T47D (cell line): ENCODE measurements around the gene CST2.
"Not testable (repeated sequence)": the region's sequence is repeated elsewhere in the genome, so short reads cannot be mapped to it uniquely, and the experiment has no call there.

Source experiments
- DNase-seq, 2 experiments: peaks; one replicate each; pipeline versions ENCODE4 v3.0.0 to v3.0.0-alpha.2; 2011 to 2012; ENCODE audit warnings: low read depth in 1 of 2, low spot score in 1 of 2
- JUND ChIP-seq: IDR thresholded peaks from 2 replicates; pipeline ENCODE4 v1.6.1; 2012; ENCODE audit warnings: low read depth
- in situ Hi-C: cut with HindIII; loops from 2 replicates; pipeline ENCODE4 v1.10.0; 2016; ENCODE audit warnings: low sequenced_read_pairs, low pct_unique_long_range_greater_than_20kb

Gene CST2

DNA sequence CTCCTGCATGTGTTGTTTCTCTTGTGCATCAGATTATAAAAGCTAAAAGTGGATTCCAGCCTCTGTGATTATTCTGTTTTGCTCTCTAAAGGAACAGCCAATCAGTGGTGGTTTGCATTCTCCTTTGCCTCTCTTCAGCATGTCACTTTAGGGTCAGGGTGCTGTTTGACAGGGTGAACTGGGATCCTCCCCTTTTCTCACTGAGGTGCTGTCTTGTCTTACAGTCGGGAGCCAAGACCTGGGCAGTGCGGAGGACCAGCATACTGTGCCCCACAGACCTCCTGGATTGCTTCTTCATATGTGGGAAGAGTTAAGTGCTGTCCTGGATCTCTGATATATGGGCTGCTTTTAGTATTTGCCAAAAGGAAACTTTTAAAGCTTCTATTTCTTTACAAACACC lies 15.2 kb upstream of the CST2 start:
- no peak for DNase-seq
- in situ Hi-C loops, result no loop called here
- no peak for TF ChIP-seq JUND

DNA sequence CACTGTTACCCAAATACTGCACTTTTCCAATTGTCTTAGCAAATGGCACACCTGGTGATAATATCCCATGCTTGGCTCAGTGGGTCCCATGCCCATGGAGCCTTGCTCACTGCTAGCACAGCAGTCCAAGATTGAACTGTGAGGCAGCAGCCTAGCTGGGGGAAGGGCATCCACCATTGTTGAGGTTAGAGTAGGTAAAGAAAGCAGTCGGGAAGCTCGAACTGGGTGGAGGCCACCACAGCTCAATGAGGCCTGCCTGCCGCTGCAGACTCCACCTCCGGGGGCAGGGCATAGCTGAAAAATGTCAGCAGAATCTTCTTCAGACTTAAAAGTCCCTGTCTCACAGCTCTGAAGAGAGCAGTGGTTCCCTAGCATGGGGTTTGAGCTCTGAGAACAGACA lies 9.2 kb upstream of the CST2 start:
- DNase-seq, result no peak
- TF ChIP-seq JUND, result no peak
- in situ Hi-C loops, result no loop called here

DNA sequence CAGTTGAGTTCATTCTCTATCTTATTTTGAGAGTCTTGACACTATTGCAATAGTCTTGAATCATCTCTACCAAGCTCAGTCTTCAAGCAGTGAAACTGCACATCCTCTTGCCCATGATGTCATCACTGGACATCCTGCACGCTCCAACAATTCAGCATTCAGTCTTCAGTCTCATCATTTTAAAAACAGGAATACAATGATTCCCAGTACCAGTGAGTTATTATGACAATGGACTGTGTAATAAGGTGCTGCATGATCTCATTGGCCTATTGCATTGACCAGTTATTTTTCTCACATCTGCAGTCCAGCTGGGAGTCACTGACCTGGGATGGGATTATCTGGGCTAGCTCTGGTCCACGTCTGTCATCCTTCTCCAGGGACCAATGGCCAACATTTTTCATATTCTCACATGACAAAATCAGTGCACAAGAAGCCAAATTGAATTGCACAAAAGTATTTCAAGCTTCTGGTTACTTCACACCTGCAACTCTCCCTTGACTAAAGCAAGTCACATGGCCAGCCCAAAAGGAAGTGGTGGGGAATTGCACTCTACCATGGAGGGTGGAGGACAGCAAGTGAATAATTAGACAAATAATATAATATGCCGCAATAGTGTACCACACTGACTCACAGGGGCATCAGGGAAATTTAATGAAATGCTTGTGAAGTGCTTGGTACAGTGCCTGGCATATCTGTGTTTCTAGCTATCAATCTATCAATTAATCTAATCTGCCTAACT lies 6.4 kb upstream of the CST2 start:
- no peak for DNase-seq
- in situ Hi-C loops, result no loop called here
- TF ChIP-seq JUND, result no peak

DNA sequence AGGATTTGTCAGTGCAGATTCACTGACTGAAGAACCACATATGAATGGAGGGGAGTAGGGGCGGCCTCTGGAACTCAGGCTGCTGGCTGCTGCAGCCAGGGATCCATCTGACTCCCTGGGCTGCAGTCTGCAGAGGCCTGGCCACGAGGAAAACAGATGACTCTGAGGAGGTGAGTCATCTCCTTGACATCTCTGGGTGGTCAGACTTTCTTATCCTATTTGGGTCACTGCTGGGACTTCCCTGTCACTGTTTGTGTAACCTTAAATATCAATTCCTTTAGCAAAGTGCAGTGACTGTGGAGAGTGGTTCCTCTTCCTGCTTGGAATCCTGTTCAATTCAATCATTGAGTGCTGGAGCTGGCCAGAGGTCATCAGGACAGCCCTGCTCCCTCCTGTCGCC lies 5.4 kb upstream of the CST2 start:
- in situ Hi-C loops, result not testable (repeated sequence)

DNA sequence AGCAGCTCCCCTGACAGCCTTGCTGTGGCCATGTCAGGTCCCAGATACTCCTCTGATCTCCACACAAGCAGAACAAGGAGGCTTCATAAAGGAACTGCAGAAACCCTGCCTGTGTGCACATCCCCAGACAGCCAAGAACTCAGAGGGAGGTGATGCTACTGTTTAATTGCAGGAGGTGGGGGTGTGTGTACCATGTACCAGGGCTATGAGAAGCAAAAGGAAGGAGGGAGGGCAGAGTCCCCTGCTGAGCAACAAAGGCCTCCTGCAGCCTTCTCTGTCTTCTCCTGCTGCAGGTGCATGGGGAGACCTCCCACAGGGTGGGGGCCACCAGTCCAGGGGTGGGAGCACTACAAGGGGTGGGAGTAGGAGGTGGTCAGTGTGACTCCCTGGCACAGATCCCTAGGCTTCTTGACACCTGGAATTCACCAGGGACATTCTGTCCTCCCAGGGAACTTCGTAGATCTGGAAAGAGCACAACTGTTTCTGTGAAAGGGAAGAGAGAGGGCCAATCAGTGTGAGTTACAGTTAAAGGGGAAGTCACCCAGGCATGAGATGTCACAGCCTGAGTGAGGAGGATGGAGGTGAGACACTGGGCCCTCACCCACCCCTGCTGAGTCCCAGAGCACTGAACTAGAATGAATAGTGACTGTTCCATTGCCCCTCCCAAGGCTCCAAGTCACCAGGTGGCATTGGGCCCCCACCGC lies 2.8 kb downstream of the CST2 start:
- no peak for TF ChIP-seq JUND
- in situ Hi-C loops, result no loop called here
- DNase-seq, result no peak

More for the DNA sequence above, 5.4 kb upstream of the CST2 start:
- DNase-seq, result not testable (repeated sequence)

- DNase-seq, result no peak
- no peak for TF ChIP-seq JUND
- in situ Hi-C loops, result no loop called here
Measured at GRCh38 chr20:23823111-23823510, 3.4 kb downstream of the CST2 start.

DNA sequence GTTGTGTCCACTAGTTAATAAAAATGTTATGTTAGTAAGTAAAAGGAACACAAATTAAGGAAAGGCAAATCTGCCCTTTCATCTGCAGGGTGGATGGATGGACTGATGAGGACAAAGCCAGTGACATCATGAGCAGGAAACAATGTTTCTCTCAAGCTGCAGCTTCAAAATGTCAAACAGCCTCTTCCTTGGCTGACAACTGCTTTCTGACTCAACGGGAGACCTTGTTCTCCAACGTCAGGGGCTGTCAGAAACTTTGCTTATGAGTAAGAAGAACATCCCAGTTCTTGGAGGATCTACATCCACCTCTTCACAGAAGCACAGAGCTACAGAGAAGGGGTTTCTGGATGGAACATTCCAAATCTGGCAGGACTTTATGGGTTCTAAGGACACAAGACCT lies 6.0 kb downstream of the CST2 start:
- no peak for TF ChIP-seq JUND
- no peak for DNase-seq
- in situ Hi-C loops, result no loop called here

- in situ Hi-C loops, result not testable (repeated sequence)
Measured at GRCh38 chr20:23811559-23811958, 15.0 kb downstream of the CST2 start.

GRCh38 chr20:23810349-23810748 lies 16.2 kb downstream of the CST2 start:
- in situ Hi-C loops, DNase-seq: not testable (repeated sequence)

More at GRCh38 chr20:23811559-23811958, 15.0 kb downstream of the CST2 start:
- DNase-seq, result not testable (repeated sequence)

- TF ChIP-seq JUND, result no peak
- in situ Hi-C loops, result no loop called here
- DNase-seq, result no peak
Measured at GRCh38 chr20:23800865-23801264, 25.7 kb downstream of the CST2 start.

- peak in 1 of 2 experiments; percentile 46 for DNase-seq
- in situ Hi-C loops, result not testable (repeated sequence)
Measured at GRCh38 chr20:23799216-23799847, 27.2 kb downstream of the CST2 start.

DNA sequence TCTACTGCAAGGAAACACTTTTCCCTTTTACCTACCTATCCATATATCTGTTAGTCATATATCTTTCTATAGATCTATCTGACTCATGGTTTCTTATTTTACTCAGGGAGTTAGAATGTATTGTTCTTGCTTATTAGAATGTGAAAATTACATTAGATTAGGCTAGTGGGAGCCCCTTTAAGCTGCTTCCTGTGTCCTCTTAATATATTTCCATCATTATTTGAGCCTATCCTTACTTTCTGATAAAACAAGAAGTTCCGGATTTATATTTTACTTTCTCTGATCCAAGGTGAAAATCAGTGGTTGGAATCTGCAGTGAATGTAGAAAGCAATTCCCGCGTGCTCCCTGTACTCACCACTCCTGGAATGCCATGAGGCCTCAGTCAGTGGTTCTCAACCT lies 31.0 kb downstream of the CST2 start:
- in situ Hi-C loops, result no loop called here

GRCh38 chr20:23794841-23795240 lies 31.7 kb downstream of the CST2 start:
- TF ChIP-seq JUND, result no peak
- in situ Hi-C loops, result no loop called here
- no peak for DNase-seq

More for the DNA sequence above, 31.0 kb downstream of the CST2 start:
- TF ChIP-seq JUND, result no peak
- no peak for DNase-seq
